ENCODE results near the gene TYW1B. TPM values are rescaled to one million over a fixed set of nuclear protein-coding genes. Genes with fewer than 3 reads are reported as not detected.
"Not testable (repeated sequence)": the region's sequence is repeated elsewhere in the genome, so short reads cannot be mapped to it uniquely, and the experiment has no call there.

TYW1B gene
- total and polyA plus RNA-seq, 2 donors (not counting 3 experiments of a cell fraction or from before 2014, with no cell fraction given): 0.69 to 2.7 TPM

- H3K27ac ChIP-seq (ENCODE audit: insufficient read depth, low read depth, low read length); H3K27me3 ChIP-seq (ENCODE audit: control insufficient read depth in 2 of 2, insufficient read depth in 2 of 2, low read length in 2 of 2); CTCF ChIA-PET; H3K4me3 ChIP-seq (replicated peaks in 1 of 3; ENCODE audit: insufficient read depth in 1 of 3, low read depth in 1 of 3, low read length in 3 of 3); H3K36me3 ChIP-seq (ENCODE audit: control insufficient read depth in 2 of 2, extremely low read depth in 1 of 2, insufficient read depth in 2 of 2, low read length in 2 of 2); H4K20me1 ChIP-seq (replicated peaks; ENCODE audit: control insufficient read depth, extremely low read depth, insufficient read depth, low read length); H2AFZ ChIP-seq (ENCODE audit: low read depth, low read length); POLR2A ChIA-PET; H3K9me1 ChIP-seq (replicated peaks; ENCODE audit: control insufficient read depth, extremely low read depth, insufficient read depth, low read length); H3K9me3 ChIP-seq (replicated peaks; ENCODE audit: control insufficient read depth, insufficient read depth, low read length); H3K4me1 ChIP-seq (ENCODE audit: control insufficient read depth, extremely low read depth, insufficient read depth, low read length); dilution Hi-C loops (cut with MboI; ENCODE audit: extremely low pct_ligation_motif_present, low sequenced_read_pairs); BruUV-seq (replicated peaks); H3K4me2 ChIP-seq (ENCODE audit: insufficient read depth, low read length); H3K79me2 ChIP-seq (ENCODE audit: control insufficient read depth, insufficient read depth, low read length); intact Hi-C loops (cut with micrococcal nuclease); H3K9ac ChIP-seq (replicated peaks; ENCODE audit: extremely low read depth, insufficient read depth, low read length); DNase-seq (ENCODE audit: low read depth, low spot score): not testable (repeated sequence)
- peak; percentile 4 for FAIRE-seq
These were observed 79.4 kb downstream of the TYW1B start for GRCh38 chr7:72748649-72749048.

DNA sequence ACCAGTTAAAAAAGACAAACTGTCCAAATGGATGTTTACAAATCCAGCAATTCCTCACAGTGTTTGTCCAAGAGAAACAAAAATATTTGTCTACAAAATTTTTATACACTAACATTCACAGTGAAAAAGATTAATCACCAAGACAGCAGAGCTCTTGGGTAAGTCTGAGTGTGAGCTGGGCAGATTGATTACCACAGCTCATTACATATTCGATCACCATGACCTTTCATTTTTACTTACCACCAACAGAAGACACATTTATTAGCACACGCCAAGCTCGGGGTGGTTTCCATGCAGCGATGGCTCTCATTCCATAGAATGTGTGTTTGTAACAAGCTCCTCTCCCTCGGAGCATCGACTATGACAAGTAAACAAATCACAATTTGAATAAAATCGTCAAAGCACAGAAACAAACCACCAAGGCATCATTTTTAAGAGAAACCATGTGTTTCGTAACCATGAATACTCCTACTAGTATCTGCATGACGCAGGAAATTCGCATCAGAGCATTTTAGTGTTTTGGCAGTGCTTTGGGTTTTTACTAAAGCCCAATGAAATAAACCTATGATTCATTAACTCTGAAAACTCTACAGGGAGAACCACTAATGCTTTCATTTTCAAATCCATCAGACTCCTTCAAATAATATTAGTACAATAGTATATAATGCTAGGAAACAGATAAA, 83.6 kb downstream of the TYW1B start:
- POLR2A ChIA-PET; BruUV-seq (replicated peaks); H3K27ac ChIP-seq (ENCODE audit: insufficient read depth, low read depth, low read length): not testable (repeated sequence)

GRCh38 chr7:72743801-72744200, 84.2 kb downstream of the TYW1B start:
- dilution Hi-C loops (cut with MboI; ENCODE audit: extremely low pct_ligation_motif_present, low sequenced_read_pairs); H3K27me3 ChIP-seq (ENCODE audit: control insufficient read depth in 2 of 2, insufficient read depth in 2 of 2, low read length in 2 of 2); H3K36me3 ChIP-seq (ENCODE audit: control insufficient read depth in 2 of 2, extremely low read depth in 1 of 2, insufficient read depth in 2 of 2, low read length in 2 of 2); H3K79me2 ChIP-seq (ENCODE audit: control insufficient read depth, insufficient read depth, low read length); H3K9me3 ChIP-seq (replicated peaks; ENCODE audit: control insufficient read depth, insufficient read depth, low read length); H3K4me1 ChIP-seq (ENCODE audit: control insufficient read depth, extremely low read depth, insufficient read depth, low read length); H4K20me1 ChIP-seq (replicated peaks; ENCODE audit: control insufficient read depth, extremely low read depth, insufficient read depth, low read length); H3K9ac ChIP-seq (replicated peaks; ENCODE audit: extremely low read depth, insufficient read depth, low read length); H3K27ac ChIP-seq (ENCODE audit: insufficient read depth, low read depth, low read length); DNase-seq (ENCODE audit: low read depth, low spot score); POLR2A ChIA-PET; H2AFZ ChIP-seq (ENCODE audit: low read depth, low read length); H3K4me2 ChIP-seq (ENCODE audit: insufficient read depth, low read length); H3K9me1 ChIP-seq (replicated peaks; ENCODE audit: control insufficient read depth, extremely low read depth, insufficient read depth, low read length); CTCF ChIA-PET; intact Hi-C loops (cut with micrococcal nuclease); H3K4me3 ChIP-seq (replicated peaks in 1 of 3; ENCODE audit: insufficient read depth in 1 of 3, low read depth in 1 of 3, low read length in 3 of 3); BruUV-seq (replicated peaks); FAIRE-seq: not testable (repeated sequence)

More for the DNA sequence above, 83.6 kb downstream of the TYW1B start:
- CTCF ChIA-PET; H3K9me3 ChIP-seq (replicated peaks; ENCODE audit: control insufficient read depth, insufficient read depth, low read length); H3K9ac ChIP-seq (replicated peaks; ENCODE audit: extremely low read depth, insufficient read depth, low read length); H3K36me3 ChIP-seq (ENCODE audit: control insufficient read depth in 2 of 2, extremely low read depth in 1 of 2, insufficient read depth in 2 of 2, low read length in 2 of 2); H3K4me2 ChIP-seq (ENCODE audit: insufficient read depth, low read length); H3K4me1 ChIP-seq (ENCODE audit: control insufficient read depth, extremely low read depth, insufficient read depth, low read length); dilution Hi-C loops (cut with MboI; ENCODE audit: extremely low pct_ligation_motif_present, low sequenced_read_pairs); H3K27me3 ChIP-seq (ENCODE audit: control insufficient read depth in 2 of 2, insufficient read depth in 2 of 2, low read length in 2 of 2); H4K20me1 ChIP-seq (replicated peaks; ENCODE audit: control insufficient read depth, extremely low read depth, insufficient read depth, low read length); H3K9me1 ChIP-seq (replicated peaks; ENCODE audit: control insufficient read depth, extremely low read depth, insufficient read depth, low read length); intact Hi-C loops (cut with micrococcal nuclease); H2AFZ ChIP-seq (ENCODE audit: low read depth, low read length); DNase-seq (ENCODE audit: low read depth, low spot score); H3K79me2 ChIP-seq (ENCODE audit: control insufficient read depth, insufficient read depth, low read length); FAIRE-seq; H3K4me3 ChIP-seq (replicated peaks in 1 of 3; ENCODE audit: insufficient read depth in 1 of 3, low read depth in 1 of 3, low read length in 3 of 3): not testable (repeated sequence)

GRCh38 chr7:72739716-72740115, 88.3 kb downstream of the TYW1B start:
- CTCF ChIA-PET; dilution Hi-C loops (cut with MboI; ENCODE audit: extremely low pct_ligation_motif_present, low sequenced_read_pairs); H3K4me2 ChIP-seq (ENCODE audit: insufficient read depth, low read length); H3K4me3 ChIP-seq (replicated peaks in 1 of 3; ENCODE audit: insufficient read depth in 1 of 3, low read depth in 1 of 3, low read length in 3 of 3); H2AFZ ChIP-seq (ENCODE audit: low read depth, low read length); intact Hi-C loops (cut with micrococcal nuclease); H3K79me2 ChIP-seq (ENCODE audit: control insufficient read depth, insufficient read depth, low read length); H3K36me3 ChIP-seq (ENCODE audit: control insufficient read depth in 2 of 2, extremely low read depth in 1 of 2, insufficient read depth in 2 of 2, low read length in 2 of 2); H4K20me1 ChIP-seq (replicated peaks; ENCODE audit: control insufficient read depth, extremely low read depth, insufficient read depth, low read length); H3K9me1 ChIP-seq (replicated peaks; ENCODE audit: control insufficient read depth, extremely low read depth, insufficient read depth, low read length); H3K27me3 ChIP-seq (ENCODE audit: control insufficient read depth in 2 of 2, insufficient read depth in 2 of 2, low read length in 2 of 2); H3K9ac ChIP-seq (replicated peaks; ENCODE audit: extremely low read depth, insufficient read depth, low read length); POLR2A ChIA-PET; H3K27ac ChIP-seq (ENCODE audit: insufficient read depth, low read depth, low read length); H3K9me3 ChIP-seq (replicated peaks; ENCODE audit: control insufficient read depth, insufficient read depth, low read length); FAIRE-seq; H3K4me1 ChIP-seq (ENCODE audit: control insufficient read depth, extremely low read depth, insufficient read depth, low read length); DNase-seq (ENCODE audit: low read depth, low spot score); BruUV-seq (replicated peaks): not testable (repeated sequence)
